Pancreas (tissue), 10 donors: ENCODE data around the gene TMED5. TPM values are rescaled to one million over a fixed set of nuclear protein-coding genes. Genes with fewer than 3 reads are reported as not detected.
A peak's percentile ranks its signal among the peaks of the same experiment; 100 is the strongest.

ENCODE experiments used
- ATAC-seq, 4 donors: fragments of 200-7000 bp; cut with Tn5 transposase; one replicate each; pipeline versions ENCODE4 v1.8.0 to v1.9.1; 2020; ENCODE audit warnings: mild to moderate bottlenecking in 4 of 4, moderate library complexity in 4 of 4
- DNase-seq, 6 donors: peaks; one replicate each; pipeline ENCODE4 v3.0.0-alpha.2; 2020
- FAIRE-seq: peaks from 2 replicates; lab custom pipeline; 2012; peaks lifted over from hg19 to GRCh38; lab: Jason Lieb, UNC
- H3K27ac ChIP-seq, 4 donors: fragments of 200-600 bp; sonication (generic); 1 replicate in 3 of 4; 2 replicates in 1 of 4; pipeline versions ENCODE4 v1.5.0 to v1.8.0; 2020
- H3K27me3 ChIP-seq, 4 donors: fragments of 200-600 bp; one replicate each; pipeline ENCODE4 v1.8.0; 2021
- H3K36me3 ChIP-seq, 3 donors: fragments of 200-600 bp; sonication (generic) in 1 of 3; one replicate each; pipeline versions ENCODE4 v1.5.0 to v1.8.0; 2020 to 2021
- H3K4me1 ChIP-seq, 3 donors: fragments of 200-600 bp; one replicate each; pipeline ENCODE4 v1.8.0; 2021
- H3K4me3 ChIP-seq, 4 donors: fragments of 200-600 bp; sonication (generic) in 2 of 4; one replicate each; pipeline versions ENCODE4 v1.5.0 to v1.8.0; 2020 to 2021
- H3K9me3 ChIP-seq, 4 donors: fragments of 200-600 bp; one replicate each; pipeline ENCODE4 v1.8.0; 2021
- WGBS, 2 donors: extraction: QIAGEN DNeasy Blood & Tissue Kit; methylation state at CpG; one replicate each; pipeline ENCODE4 v1.1.7; 2013; 5-methylcytosine and 5-hydroxymethylcytosine counted together
- intact Hi-C, 3 donors: fragments of 100-400 bp; cut with DNase I; formaldehyde crosslinking; loops; one replicate each; pipeline versions ENCODE4 v1.11.1 to v1.14.2; 2022
- polyA plus RNA-seq, 2 donors: library from polyadenylated mRNA; stranded (reverse); fragments of 200-250 nt; gene quantifications; one replicate each; pipeline ENCODE4 v1.2.3, GENCODE V29; 2013
- total RNA-seq, 6 donors: library from RNA; stranded (reverse); fragmentation: NEBNext Ultra II Directional in 4 of 6; extraction: Animal tissue kit (Norgen Biotek cat#: 25700) in 4 of 6; gene quantifications; one replicate each; pipeline versions ENCODE4 v1.2.1 to v1.2.4, GENCODE V29; 2021 to 2023
- TF ChIP-seq, protein P1 (sequence below), 4 donors: fragments of 200-600 bp; sonication (generic) in 3 of 4; IDR thresholded peaks; one replicate each; pipeline versions ENCODE4 v1.5.0 to v1.8.0; 2021; ENCODE audit warnings: antibody characterized with exemption in 4 of 4
- donor health status: healthy with polysubstance abuse.
- donor health status: DM: no; HTN: no; CAD: no; lungs with moderate emphysema.
- donor health status: DM: no; HTN: no; CAD: no.
- donor health status: control.
- donor health status: control.
- donor health status: Bipolar disorder and iron deficiency.
- donor health status: DM: yes; HTN: yes; CAD: no.
- donor health status: DM: no; HTN: no; CAD: no.
- donor health status: DM: no; HTN: no; CAD: no.
- donor health status: DM: yes; HTN: yes; CAD: no.

TMED5 gene
- total and polyA plus RNA-seq, 8 donors: 4.3 to 29.0 (median 17.9) TPM

- Histone ChIP-seq H3K4me3 (no peak overlapping the region), H3K4me1 (no peaks in the 10 kb centered on the region), H3K36me3 (no peaks in the 10 kb centered on the region), H3K27ac (no peak overlapping the region), H3K9me3 (no peaks in the 10 kb centered on the region), H3K27me3 (no peaks in the 10 kb centered on the region)
- no peak for FAIRE-seq
- no peak for ATAC-seq
- no peak for DNase-seq
- 26 to 29% methylated on average over 1 of the region's 1 CpG for WGBS, 2 donors
- TF ChIP-seq, protein P1, sequence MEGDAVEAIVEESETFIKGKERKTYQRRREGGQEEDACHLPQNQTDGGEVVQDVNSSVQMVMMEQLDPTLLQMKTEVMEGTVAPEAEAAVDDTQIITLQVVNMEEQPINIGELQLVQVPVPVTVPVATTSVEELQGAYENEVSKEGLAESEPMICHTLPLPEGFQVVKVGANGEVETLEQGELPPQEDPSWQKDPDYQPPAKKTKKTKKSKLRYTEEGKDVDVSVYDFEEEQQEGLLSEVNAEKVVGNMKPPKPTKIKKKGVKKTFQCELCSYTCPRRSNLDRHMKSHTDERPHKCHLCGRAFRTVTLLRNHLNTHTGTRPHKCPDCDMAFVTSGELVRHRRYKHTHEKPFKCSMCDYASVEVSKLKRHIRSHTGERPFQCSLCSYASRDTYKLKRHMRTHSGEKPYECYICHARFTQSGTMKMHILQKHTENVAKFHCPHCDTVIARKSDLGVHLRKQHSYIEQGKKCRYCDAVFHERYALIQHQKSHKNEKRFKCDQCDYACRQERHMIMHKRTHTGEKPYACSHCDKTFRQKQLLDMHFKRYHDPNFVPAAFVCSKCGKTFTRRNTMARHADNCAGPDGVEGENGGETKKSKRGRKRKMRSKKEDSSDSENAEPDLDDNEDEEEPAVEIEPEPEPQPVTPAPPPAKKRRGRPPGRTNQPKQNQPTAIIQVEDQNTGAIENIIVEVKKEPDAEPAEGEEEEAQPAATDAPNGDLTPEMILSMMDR (IDR thresholded peaks at IDR 0.05): no peak
- intact Hi-C loops: no loop called here
Observed at GRCh38 chr1:93150729-93151128, 29.5 kb downstream of the TMED5 start.

DNA sequence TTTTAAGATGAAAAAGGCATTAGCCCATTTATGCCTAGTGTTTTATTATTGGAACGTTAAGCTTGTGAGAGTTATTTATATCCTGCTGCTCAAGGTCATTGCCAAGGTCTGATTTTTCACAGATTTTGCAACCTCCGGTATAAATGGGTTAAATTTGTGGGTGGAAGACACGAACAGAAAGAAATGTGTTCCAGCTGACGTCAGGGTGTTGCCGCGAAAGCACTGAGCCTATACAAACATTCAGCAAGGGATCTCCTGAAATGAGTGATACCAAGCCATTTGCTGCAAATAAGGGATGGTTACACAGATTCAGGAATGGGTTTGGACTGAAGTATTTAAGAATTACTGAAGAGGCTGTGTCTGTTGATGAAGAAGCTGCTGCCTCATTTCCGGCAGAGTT is 32.2 kb downstream of the TMED5 start:
- intact Hi-C loops: no loop called here
- Histone ChIP-seq H3K27me3 (no peaks in the 10 kb centered on the region), H3K9me3 (no peaks in the 10 kb centered on the region), H3K4me1 (no peaks in the 10 kb centered on the region), H3K36me3 (no peaks in the 10 kb centered on the region), H3K27ac (no peak overlapping the region), H3K4me3 (no peak overlapping the region)
- peak in 1 of 4 donors; percentile 55 for ATAC-seq
- WGBS, 2 donors: 26 to 28% methylated on average over 7 of the region's 7 CpGs
- TF ChIP-seq, protein P1 (IDR thresholded peaks at IDR 0.05): no peak
- DNase-seq: no peak
- no peak for FAIRE-seq

DNA sequence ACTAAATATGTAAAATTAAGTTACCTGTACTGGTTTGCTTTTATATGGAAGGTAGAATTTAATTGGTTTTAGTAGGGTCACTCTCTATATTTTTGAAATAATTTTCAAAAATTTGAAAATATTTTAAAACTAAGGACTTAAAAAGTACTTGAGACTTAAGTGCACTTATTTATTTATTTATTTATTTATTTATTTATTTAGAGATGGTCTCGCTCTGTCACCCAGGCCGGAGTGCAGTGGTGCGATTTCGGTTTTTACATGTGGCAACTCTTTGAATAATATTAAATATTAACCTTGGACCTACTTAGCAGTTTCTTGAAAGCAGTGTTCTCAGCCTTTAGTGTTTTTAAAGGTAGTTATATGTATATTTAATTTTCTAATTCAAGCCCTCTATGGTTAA is 36.4 kb downstream of the TMED5 start:
- intact Hi-C loops: no loop called here
- DNase-seq (no peak), ATAC-seq (no peak), FAIRE-seq (no peak)
- Histone ChIP-seq H3K9me3 (no peaks in the 10 kb centered on the region), H3K4me1 (no peaks in the 10 kb centered on the region), H3K27me3 (no peaks in the 10 kb centered on the region), H3K36me3 (no peaks in the 10 kb centered on the region), H3K27ac (no peak overlapping the region), H3K4me3 (no peak overlapping the region)
- 88 to 93% methylated on average over 4 of the region's 4 CpGs for whole genome bisulfite sequencing, 2 donors
- TF ChIP-seq, protein P1 (IDR thresholded peaks at IDR 0.05): no peak

DNA sequence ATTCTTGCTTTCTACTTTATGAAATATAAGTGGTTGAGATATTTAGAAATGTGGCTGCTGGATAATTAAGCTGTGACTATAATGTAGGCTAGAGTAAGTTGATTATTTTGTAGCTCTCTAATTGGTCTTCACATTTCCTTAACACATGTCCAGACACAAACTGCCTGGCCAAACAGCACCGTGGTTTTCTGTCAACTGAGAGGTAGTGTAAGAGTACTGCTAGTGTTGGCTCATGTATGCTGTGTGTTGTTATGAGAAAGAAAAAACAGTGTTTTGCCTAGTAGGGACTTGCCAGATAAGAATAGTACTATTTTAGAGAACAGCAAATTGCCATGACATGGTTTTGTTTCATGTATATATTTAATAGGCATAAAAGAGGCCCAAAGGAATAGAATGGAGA is 37.1 kb downstream of the TMED5 start:
- intact Hi-C loops: no loop called here
- H3K9me3 ChIP-seq: no peaks in the 10 kb centered on the region
- H3K27ac ChIP-seq: no peak overlapping the region
- H3K4me3 ChIP-seq: no peak overlapping the region
- H3K27me3 ChIP-seq: no peaks in the 10 kb centered on the region
- DNase-seq (no peak), ATAC-seq (no peak), FAIRE-seq (no peak)
- TF ChIP-seq, protein P1 (IDR thresholded peaks at IDR 0.05): no peak
- WGBS, 2 donors: 56 to 57% methylated on average over 1 of the region's 1 CpG
- H3K4me1 ChIP-seq: peaks cover 0 to under 1% (median 0%) of the 10 kb centered on the region in 3 donors
- no peaks in the 10 kb centered on the region for H3K36me3 ChIP-seq

DNA sequence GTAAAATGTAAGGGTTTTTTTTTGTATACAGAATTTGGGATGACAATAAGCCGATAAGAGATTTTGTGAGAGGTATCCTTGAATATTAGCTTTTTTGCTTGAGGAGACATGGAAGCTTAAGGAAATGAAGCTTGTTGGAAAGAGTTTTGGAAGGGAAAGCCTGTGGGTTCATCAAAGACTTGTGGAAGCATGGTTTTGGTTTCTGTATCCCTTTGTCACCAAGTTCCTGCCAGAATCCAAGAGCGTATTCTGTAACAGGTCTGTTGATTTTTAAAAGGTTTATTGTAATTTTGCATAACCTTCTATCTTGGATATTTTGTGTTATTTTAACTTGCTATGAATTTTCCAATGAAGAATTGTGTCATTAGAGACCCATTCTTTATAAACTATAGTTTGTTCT is 38.1 kb downstream of the TMED5 start:
- peaks cover 0 to 6% (median 2%) of the 10 kb centered on the region in 3 donors for H3K36me3 ChIP-seq
- no peak for ATAC-seq
- H3K27me3 ChIP-seq: no peaks in the 10 kb centered on the region
- no peaks in the 10 kb centered on the region for H3K9me3 ChIP-seq
- TF ChIP-seq, protein P1 (IDR thresholded peaks at IDR 0.05): no peak
- peaks cover 0 to 6% (median 3%) of the 10 kb centered on the region in 3 donors for H3K4me1 ChIP-seq
- no peak overlapping the region for H3K27ac ChIP-seq
- 93 to 100% methylated on average over 2 of the region's 2 CpGs for WGBS, 2 donors
- DNase-seq: no peak
- intact Hi-C loops: no loop called here
- no peak overlapping the region for H3K4me3 ChIP-seq
- FAIRE-seq: no peak
